ENCODE data around the gene CHAF1A. TPM values are rescaled to one million over a fixed set of nuclear protein-coding genes. Genes with fewer than 3 reads are reported as not detected.

CHAF1A gene
- total RNA-seq, 2 donors from 2014 or later, result 2.6 to 5.0 TPM

- Histone ChIP-seq H3K4me1 (peaks cover 0 to 75% of the 10 kb centered on the region in 2 donors), H3K9me3 (no peaks in the 10 kb centered on the region), H3K27me3 (no peaks in the 10 kb centered on the region), H3K27ac (peak overlapping the region; percentile 65 to 84), H3K36me3 (no peaks in the 10 kb centered on the region), H3K4me3 (peak overlapping the region in 1 of 2 donors; percentile 5)
- TF ChIP-seq CTCF (IDR thresholded peaks at IDR 0.05), result no peak
- no peak for DNase-seq (ENCODE audit: low spot score)
These were observed 12.3 kb upstream of the CHAF1A start for GRCh38 chr19:4390017-4390566.

GRCh38 chr19:4390567-4391305 lies 11.7 kb upstream of the CHAF1A start:
- Histone ChIP-seq H3K27ac (peak overlapping the region; percentile 65 to 84), H3K4me1 (peaks cover 0 to 76% of the 10 kb centered on the region in 2 donors), H3K9me3 (no peaks in the 10 kb centered on the region), H3K36me3 (no peaks in the 10 kb centered on the region), H3K27me3 (no peaks in the 10 kb centered on the region), H3K4me3 (peak overlapping the region in 1 of 2 donors; percentile 5)
- no peak for TF ChIP-seq CTCF (IDR thresholded peaks at IDR 0.05)
- DNase-seq (ENCODE audit: low spot score), result no peak

- DNase-seq (ENCODE audit: low spot score), result no peak
- no peak overlapping the region for H3K4me3 ChIP-seq
- no peak for TF ChIP-seq CTCF (IDR thresholded peaks at IDR 0.05)
- no peaks in the 10 kb centered on the region for H3K9me3 ChIP-seq
- peak overlapping the region; percentile 65 to 84 for H3K27ac ChIP-seq
- H3K4me1 ChIP-seq, result peaks cover 0 to 76% of the 10 kb centered on the region in 2 donors
- H3K27me3 ChIP-seq, result no peaks in the 10 kb centered on the region
- no peaks in the 10 kb centered on the region for H3K36me3 ChIP-seq
These were observed 11.1 kb upstream of the CHAF1A start for GRCh38 chr19:4391306-4391693.

- H3K4me1 ChIP-seq, result peaks cover 0 to 81% of the 10 kb centered on the region in 2 donors
- no peak for TF ChIP-seq CTCF (IDR thresholded peaks at IDR 0.05)
- DNase-seq (ENCODE audit: low spot score), result no peak
- H3K9me3 ChIP-seq, result no peaks in the 10 kb centered on the region
- H3K27ac ChIP-seq, result peak overlapping the region; percentile 65 to 84
- H3K27me3 ChIP-seq, result no peaks in the 10 kb centered on the region
- no peaks in the 10 kb centered on the region for H3K36me3 ChIP-seq
- H3K4me3 ChIP-seq, result no peak overlapping the region
These were observed 10.5 kb upstream of the CHAF1A start for GRCh38 chr19:4391701-4392483.

GRCh38 chr19:4393947-4394590 lies 8.4 kb upstream of the CHAF1A start:
- Histone ChIP-seq H3K9me3 (no peaks in the 10 kb centered on the region), H3K4me1 (peaks cover 0 to 89% of the 10 kb centered on the region in 2 donors), H3K27me3 (no peaks in the 10 kb centered on the region), H3K4me3 (no peak overlapping the region), H3K36me3 (no peaks in the 10 kb centered on the region), H3K27ac (peak overlapping the region; percentile 42 to 56)
- no peak for DNase-seq (ENCODE audit: low spot score)
- TF ChIP-seq CTCF (IDR thresholded peaks at IDR 0.05), result no peak
